HG02938 (cell line): ENCODE results near the gene RTL10.
"Not testable (repeated sequence)": the region's sequence is repeated elsewhere in the genome, so short reads cannot be mapped to it uniquely, and the experiment has no call there.

Source experiments
- ATAC-seq: cut with Tn5 transposase; IDR thresholded peaks from one replicate; pipeline ENCODE4 v1.9.1; 2021; ENCODE audit warnings: mild to moderate bottlenecking, moderate library complexity; ENCODE audit not compliant: unreplicated experiment

RTL10 gene

DNA sequence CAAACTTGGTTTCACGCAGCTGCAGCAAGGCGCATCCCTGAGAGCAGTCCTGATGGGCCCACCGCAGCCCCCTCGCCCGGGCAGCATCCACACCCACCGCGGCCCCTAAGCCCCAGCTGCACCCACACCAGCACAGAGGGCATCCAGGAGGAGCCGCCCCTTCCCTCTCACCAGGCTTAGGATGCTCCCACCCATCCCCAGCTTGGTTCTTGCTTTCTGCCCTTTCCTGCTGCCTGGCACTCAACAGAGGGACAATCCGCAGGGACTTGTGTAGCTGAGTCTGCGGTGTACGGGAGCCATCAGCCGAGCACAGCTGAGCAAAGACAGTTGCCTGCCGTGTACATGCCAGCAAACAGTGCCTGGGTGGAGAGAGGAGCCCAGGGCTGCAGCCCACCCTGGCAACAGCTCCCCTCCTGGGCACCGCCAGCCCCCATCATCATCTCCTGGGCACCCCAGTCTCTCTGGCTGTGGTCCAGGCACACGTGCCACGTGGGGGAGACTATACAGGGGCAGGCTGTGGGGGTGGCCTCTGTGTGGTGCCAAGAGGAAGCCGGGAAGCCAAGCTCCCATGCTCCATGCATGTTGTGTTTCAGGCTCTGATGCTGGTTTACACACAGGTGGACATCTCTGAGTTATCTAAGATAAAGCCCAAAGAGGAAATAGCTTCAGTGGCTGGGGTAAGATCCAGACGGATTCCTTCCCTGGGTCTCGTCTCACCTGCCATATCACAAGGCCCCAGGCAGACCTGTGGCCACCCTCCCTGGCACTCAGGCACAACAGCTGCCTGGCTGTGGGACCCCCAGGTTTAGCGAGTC lies 36.0 kb upstream of the RTL10 start:
- ATAC-seq = no peak

DNA sequence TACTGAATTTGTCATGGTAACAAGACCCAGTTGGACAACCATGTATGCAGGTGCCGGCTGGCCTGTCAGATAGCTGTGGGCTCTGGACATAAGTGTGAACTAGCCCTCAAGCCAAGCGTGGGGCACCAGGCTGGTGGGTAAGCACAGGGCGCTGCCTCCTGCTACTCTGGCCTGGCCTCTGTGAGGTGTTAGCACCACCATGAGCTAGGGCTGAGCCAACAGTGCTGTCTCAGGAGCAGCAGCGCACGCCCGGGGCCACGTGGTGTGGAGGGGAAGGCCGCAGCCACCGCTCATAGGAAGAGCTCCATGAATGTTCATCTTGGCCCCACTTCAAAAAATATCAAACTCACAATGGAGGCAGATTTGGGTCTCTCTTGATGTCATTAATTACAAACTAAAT lies 35.3 kb upstream of the RTL10 start:
- no peak for ATAC-seq

DNA sequence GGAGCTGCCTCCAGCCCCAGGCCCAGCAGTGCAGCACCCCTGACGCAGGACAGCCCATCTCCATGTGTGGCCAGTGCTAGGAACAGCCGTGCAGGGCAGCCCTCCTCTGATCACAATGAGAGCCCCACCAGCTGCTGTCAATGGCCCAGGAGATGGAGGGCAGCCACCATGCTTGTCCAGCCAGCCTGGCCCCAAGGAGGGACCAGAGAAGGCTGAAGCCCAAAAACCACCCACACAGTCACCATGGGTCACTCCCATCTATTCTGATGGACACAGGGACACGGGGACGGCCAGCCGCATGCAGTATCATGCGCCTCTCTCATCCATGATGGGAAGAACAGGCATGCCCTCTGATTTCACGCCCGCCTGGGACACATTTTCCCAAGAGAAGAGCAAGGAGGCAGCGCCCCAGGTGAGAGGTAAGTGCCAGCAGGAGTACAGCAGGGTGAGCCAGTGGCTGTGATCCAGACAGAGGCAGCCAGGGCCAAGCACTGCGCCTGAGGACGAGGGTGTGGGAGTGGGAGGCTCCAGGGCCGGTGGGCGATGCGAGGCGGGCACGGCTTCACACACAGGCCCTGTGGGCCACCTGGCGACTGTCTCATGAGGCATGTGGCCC lies 33.6 kb upstream of the RTL10 start:
- no peak for ATAC-seq

DNA sequence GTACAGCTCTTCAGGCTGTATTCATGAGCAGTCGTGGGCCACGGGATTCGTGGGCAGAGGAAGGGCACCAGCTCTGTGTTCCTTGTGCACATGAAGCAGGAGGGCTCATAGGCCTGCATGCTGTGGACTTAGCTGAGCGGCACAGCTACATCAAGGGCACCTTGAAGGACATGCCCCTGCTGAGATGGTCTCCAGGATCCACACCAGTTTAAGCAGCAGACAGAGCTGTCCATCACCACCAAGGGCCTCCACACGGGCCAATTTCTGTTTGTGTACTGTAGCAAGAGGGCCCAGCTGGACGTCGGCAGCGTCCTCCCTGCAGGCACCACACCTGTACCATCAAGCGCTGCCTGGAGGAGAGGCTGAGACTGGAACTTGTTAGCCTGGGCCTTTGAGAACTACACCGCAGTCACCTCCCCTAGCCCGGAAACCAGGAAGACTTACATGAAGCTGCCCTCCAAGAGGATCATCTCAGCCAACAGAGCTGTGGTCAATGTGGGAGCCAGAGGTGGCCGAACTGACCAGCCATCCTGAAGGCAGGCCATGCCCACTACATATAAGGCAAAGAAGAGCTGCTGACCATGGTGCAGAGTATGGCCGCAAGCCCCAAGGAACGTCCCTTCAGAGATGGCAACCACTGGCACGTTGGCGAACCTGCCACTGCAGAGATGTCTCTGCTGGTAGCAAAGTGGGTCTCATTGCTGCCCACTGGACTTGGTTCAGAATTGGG lies 32.7 kb upstream of the RTL10 start:
- no peak for ATAC-seq

DNA sequence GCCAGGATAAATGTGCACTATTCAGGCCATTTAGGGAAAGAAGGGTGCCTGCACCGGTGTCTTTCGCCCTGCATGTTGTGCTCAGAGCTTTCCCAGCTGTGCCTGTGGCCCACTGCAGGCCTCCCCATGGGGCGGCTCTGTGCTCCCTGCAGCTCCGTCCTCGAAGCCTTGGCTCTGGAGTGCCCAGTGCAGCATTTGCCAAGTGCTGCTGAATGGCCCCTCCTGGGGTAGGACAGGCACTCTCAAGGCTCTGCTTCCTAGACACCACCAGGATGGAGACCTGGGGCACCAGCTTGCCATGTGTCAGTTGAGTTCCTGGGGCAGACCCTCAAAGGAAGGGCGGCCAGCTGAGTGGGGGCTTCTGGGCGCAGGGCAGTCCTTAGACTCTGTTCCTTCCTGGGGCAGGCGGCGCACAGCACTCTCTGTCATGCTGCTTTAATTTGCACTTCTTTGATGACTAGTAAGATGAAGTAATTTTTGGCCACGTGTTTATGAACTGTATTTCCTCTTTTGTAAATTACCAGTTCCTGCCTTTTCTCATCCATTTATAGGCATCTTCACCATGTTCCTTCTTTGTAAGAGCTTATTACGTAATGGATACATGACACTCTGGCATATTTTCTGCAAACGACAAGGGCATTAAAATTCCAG lies 32.1 kb upstream of the RTL10 start:
- ATAC-seq = no peak

DNA sequence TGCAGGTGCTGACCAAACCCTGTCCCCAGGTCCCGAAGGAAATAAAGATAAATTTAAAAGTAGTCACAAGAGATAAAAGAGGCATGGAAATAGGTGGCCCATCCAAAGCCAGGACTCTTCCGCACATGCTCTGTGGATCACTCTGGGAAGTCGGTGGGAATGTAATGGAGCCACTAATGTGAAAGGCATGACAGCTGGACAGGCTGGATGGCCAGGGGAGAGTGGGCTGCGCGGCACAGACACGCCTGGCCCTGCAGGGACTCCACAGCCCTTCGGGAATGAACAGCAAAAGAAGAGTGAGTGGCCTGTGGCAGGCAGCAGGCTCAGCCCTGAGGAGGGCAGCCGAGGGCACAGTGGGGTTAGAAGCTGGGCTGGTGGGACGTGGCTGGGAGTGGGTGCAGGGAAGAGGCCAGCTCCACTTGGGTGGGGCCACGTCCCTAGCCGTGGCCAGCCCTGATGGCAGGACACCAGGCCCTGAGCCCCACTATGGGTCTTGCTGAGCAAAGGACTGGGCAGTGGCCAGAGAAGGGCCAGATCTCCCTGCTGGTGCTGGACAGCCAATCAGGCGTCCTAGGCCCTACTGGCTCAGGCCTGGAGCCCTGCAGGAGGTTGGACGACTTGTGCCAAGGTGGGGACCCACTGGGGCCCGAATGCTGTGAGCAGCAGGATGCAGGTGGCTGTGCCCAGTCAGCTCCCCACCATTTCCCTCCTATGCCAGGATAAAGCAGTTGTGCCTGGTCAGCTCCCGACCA lies 31.3 kb upstream of the RTL10 start:
- no peak for ATAC-seq

DNA sequence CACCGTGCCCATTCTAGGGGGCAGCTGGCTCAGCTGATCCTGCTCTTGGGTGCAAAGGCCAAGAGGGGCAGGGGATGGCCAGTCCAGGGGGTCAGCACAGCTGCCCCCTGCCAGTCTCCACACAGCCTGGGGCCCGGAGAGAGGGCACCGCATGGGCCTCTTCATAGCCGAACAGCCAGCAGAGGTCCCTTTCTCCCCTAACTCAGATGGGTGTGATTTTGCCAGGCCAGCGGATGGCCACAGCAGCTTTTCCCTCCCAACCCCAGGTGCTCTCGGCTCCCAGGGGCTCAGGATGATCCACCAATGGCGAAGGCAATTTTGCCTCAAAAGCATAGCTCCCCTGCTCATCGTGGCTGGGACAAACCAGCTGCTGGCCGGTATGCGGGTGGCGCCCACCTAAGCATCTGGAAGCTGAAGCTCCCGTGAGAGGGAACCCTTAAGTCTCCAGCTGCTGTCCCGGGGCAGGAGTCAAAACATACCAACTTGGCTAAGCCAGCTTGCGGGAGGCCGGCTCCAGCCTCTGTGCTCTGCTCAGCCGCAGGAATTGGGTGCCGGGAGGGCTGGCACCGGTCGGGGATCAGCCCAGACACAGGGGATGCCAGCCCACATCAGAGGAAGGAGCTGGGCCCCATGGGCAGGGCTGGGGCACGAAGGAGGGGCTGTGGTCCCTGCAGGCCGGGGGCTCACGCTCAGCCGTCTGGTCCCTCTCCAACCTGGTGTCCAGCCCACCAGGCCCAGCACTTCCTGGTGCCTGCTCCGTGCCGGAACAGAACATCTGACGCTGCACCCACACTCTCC lies 30.5 kb upstream of the RTL10 start:
- ATAC-seq = no peak

DNA sequence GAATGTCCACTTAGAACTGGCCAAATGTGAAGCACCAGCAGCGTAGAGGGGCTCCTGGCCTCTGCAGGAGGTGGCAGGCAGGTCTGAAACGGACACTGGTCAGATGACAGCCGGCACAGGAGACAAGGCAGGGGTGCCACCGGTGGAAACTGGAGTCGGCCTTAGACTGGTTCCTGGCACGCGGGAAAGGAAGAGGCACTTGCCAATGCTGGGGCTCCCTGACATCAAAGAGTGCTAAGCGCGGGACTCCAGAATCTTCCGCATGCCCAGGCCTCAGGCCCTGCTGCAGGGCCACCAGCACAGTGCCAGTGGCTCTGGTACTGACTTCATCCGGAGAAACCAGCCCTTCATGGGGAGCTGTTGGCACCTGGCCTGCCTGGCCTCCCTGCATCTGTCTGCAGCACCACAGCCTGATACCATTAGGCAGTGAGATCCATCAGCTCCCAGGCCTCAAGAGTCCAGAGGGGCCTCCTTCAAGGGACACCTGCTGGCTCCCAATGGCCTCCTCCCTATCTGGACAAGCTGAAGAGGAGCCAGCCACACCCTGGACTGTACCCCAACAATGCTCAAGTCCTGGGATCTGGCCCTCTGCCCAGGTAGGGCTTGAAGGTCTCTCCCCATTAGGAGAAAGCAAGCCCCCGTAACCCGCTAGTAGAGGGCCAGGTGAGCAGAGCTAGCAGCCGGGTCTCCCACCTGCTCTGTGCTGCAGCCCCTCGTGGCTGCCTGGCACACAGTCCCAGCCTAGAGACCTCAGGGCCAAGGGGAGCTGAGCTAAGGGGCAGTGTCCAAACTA lies 29.7 kb upstream of the RTL10 start:
- ATAC-seq = no peak

DNA sequence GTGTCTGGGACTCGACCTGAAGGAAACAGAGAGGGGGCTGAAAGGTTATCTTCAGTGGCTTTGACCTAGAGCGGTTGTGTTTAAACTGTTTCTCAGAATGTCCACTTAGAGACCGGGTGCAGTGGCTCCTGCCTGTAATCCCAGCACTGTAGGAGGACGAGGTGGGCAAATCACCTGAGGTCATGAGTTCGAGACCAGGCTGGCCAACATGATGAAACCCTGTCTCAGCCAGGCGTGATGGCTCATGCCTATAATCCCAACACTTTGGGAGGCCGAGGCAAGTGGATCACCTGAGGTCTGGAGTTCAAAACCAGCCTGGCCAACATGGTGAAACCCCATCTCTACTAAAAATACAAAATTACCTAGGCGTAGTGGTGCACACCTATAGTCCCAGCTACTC lies 28.8 kb upstream of the RTL10 start:
- not testable (repeated sequence) for ATAC-seq

DNA sequence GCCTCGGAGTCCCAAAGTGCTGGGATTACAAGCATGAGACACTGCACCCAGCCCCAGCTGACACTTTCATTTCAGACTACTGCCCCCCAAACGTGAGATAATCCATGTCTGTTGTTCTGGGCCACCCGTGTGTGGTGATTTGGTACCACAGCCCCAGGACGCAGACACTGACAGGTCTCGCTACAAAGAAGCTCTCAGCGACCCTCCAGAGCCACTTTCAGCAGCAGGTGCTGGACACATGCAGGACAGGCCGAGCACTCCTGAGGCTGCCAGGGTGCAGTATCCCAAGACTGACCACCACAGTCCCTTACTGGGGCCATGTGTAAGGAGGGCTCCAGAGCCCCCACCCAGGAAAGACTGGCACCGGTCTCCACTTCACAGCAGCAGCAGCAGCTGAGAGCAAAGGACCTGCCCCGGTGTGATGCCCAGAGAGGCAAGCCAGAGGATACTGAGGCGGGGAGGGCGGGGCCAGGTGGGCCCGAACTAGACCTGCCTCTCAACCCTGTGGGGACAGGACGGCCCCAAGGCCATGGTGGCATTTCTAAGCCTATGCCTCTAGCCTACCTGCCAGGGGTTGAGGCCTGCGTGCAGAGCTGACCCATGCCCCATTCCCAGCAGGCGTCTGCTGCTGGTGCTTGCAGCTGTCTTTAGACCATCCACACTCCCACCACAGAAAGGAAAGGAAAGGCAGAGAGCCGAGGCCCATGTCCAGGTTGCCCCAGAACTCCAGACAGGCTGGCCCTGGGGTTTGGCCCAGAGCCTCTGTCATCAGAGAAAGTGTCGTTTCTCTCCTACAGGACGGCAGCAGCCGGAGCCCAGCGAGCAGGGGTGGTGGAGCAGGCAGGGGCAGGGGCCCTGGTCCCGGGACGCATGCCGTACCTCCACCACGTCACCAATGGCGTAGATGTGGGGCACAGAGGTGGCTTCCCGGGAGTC lies 28.0 kb upstream of the RTL10 start:
- no peak for ATAC-seq

DNA sequence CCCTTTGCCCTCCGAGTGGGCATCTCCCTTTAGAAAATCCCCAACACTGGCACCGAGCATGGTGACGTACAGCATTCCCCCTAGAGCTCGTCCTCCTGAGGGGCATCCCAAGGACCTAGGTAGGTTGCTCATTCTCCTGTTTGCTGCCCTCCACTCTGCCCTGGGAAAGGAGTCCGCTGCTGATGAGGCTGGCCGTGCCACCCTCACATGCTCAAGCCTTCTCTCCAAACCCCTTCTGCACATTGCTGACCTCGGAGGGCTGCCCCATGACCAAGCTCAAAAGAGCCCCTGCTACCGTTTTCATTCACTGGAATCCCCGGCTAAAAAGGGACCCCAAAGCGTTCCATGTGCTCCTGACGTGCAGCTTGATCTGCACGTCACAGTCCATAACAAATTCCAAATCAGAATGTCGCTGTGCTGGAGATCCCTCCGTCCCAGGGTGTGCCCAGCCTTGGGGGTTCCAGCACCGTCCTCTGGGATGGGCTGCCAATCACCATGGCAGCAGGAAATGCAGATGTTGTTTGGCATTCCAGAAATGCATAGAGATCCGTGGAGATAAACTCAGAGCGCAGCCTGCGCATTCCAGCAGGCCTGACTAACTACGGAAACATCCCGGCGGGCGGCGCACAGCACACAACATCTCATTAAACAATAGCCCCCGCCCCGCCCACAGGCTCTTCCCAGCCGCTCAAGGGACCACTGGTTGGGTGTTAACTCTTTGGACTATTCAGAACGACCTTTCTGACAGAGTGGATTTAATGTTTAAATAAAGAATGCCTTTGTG lies 26.3 kb upstream of the RTL10 start:
- ATAC-seq = no peak

DNA sequence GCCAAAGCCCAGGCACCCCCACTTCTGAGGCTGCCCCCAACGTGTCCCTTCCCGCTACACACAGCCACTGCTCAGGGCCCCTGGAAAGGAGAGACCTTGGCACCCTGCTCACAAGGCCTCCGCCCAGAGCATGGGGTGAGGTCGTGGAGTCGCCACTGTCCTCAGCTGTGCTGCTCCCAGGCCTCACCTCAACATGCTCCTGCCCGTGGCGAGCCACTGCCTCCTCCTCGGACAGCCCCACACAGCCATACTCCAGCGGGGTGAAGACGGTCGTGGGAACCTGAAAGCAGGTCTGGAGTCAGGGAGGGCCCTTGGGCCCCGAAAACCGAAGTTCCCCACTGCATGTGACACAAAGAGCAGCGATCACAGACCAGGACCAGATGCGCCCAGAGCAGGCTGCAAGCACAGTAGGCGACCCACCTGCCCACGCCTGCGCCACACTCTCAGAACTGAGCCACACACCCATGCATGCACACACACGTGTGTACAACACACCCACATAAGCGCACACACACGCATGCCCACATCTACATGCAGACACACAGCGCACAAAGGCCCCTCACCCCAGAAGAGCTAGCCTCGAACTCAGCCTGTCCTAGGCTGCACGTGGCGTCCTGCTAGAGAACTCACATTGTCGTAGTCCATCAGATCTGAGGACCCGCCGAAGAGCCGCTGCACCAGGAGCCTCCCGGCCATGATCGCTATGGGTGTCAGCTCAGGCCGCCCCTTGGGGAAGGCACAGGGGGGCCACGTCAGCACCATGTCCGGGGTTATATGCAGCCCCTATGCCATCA lies 25.5 kb upstream of the RTL10 start:
- no peak for ATAC-seq

DNA sequence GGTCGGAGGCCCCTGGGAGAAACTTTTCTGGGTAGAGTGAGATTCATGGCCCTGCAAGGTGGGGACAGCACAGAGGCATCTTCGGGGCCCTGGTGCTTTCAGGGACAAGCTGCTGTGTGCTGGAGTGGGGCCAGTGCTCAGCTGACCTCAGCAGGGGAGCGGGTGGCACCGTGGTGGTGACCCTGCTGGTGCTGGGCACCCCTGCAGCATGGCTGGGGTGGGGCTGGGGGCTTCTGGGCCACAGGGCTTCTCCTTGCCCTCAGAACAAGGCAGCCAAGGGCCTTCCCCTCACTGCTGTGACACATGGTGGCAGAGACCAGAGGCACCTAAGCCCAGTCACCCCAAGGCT lies 24.9 kb upstream of the RTL10 start:
- ATAC-seq = no peak

DNA sequence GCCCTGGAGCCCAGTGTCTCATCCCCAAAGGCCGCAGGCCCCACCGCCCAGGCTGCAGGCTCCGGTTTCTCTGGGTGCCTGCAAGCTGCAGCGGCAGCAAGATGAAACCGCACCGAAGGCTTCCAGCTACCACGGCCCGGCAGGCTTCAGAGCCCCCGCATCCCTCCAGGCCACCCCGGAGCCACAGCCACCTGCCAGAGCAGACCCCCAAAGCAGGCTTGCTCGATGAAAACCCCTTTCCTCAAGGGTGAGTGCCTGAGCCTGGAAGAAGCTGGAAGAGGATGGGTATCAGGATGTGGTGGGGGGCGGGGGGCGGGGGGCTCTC lies 24.5 kb upstream of the RTL10 start:
- ATAC-seq = no peak

DNA sequence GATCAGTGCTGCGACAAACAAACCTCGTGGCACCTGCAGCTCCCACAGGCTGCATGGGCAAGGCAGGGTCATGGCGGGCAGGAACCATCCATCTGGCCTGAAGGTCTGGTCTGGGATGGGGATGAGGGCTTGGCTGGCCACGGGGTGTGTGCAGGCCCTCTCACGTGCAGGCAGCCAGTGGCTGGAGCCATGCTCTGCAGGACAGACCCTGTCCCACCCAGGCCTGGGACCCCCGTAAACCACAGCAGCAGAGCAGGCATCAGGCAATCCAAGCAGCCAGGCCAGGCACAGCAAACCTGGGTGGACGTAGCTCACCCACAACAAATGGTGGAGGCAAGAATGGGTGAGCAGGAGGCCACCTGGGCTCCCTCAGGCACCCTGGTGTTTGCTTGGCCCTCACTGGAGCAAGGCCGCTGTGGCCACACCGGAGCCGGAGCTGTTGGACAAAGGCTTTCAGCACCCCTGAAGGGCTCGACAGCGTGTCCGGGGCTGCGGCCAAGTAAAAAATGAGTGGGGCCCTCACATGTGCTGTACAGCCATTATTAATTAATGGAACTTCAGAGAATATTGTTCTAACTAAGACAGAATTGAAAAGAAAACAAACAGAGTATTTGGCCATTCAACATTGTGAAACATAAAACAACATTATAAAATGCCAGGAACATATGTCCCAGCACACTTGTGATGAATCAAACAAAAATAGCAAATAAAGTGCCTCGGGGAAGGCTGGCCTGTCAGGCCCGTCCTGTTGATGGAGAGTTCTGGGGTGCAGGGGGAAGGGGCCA lies 24.0 kb upstream of the RTL10 start:
- ATAC-seq = no peak
